Stimulated activated CD4-positive, alpha-beta T cell treated with anti-CD3 and anti-CD28 coated beads, Interleukin-12 subunit alpha, Interleukin-12 subunit beta, amount 100 ng/mL, for 48 hours (primary cell): Measurements from ENCODE around the gene ARMC3.
A peak's percentile ranks its signal among the peaks of the same experiment; 100 is the strongest.

ENCODE experiments used
- DNase-seq, 3 donors: peaks; one replicate each; pipeline ENCODE4 v3.0.0-alpha.2; 2020; ENCODE audit warnings: low read depth in 2 of 3, low spot score in 1 of 3

The ARMC3 gene

DNA sequence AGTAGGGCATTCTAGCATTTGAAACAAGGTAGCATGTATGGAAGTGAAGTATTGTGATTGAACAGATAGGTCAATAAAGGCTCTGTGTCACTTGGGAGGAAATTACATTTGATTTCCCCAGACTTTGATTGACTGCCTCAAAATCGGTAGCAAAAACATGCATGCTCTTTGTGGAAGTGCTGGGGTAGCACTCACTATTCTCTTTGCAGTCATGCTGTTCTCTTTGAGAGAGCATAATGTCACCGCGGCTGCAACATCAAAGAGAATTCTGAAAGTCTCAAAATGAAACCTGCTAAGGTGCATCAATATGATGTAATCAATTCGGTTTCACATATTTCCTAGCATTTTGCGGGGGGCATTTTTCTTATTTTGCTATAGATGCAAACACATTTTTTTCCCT lies 64.2 kb downstream of the ARMC3 start:
- DNase-seq, result peak in 1 of 3 donors; percentile 7

DNA sequence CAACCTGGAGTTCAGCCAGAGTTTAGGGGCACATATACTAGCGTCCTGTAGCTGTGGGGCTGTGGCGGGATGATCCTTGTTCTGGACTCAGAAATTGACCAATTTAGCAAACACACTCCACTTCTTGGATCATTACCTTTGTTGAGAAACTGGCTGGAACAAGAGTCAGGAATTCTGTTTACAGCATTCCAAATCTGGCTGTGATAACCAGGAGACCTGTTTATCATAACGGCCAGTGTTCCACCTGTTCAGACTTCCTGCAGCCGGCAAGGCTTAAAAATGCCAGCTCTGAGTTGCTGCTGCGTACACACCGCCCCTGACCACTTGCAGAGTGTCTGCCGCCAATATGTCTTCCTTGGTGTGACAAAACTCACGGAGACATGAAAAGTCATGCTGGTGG lies 64.8 kb downstream of the ARMC3 start:
- no peak for DNase-seq

DNA sequence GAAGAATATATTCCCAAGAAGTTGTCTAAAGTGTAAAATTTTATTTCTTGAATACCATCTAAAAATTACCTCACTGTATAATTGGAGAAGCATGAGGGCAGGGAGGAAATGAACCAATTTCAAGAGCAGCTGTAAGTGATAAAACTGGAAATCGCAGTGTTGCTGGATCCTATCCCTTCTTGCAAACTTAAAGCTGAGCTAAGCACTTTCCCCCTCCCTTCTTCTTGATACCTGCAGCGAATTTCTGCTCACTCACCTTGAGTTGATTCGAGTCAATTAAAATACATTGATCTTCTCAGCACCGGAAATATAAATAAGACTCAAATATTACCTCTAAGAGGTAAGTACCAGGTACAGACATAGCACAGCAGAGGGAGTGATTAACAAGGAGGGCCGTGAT lies 65.5 kb downstream of the ARMC3 start:
- no peak for DNase-seq

DNA sequence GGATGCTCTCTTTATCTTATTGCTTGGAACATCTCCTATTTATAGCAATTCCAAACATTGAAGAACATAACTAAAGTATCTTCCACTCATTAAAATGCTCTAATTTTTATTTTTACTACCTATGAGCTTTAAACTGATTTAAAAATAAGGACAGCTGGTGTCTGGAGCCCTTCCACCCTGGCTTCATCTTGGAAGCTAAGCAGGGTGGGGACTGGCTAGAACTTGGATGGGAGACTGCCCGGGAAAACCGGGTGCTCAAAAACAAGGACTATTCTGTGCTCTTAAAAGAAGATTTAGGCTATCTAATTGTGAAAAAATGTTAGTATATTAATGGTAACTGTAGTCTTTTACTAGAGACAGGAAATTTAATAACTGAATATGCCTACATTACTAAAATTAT lies 69.2 kb downstream of the ARMC3 start:
- no peak for DNase-seq

- no peak for DNase-seq
These were observed 70.2 kb downstream of the ARMC3 start for GRCh38 chr10:22998091-22998490.

GRCh38 chr10:22999942-23000341 lies 72.1 kb downstream of the ARMC3 start:
- DNase-seq, result no peak

GRCh38 chr10:23001901-23002516 lies 74.2 kb downstream of the ARMC3 start:
- DNase-seq, result no peak

GRCh38 chr10:23005150-23005549 lies 77.3 kb downstream of the ARMC3 start:
- no peak for DNase-seq

DNA sequence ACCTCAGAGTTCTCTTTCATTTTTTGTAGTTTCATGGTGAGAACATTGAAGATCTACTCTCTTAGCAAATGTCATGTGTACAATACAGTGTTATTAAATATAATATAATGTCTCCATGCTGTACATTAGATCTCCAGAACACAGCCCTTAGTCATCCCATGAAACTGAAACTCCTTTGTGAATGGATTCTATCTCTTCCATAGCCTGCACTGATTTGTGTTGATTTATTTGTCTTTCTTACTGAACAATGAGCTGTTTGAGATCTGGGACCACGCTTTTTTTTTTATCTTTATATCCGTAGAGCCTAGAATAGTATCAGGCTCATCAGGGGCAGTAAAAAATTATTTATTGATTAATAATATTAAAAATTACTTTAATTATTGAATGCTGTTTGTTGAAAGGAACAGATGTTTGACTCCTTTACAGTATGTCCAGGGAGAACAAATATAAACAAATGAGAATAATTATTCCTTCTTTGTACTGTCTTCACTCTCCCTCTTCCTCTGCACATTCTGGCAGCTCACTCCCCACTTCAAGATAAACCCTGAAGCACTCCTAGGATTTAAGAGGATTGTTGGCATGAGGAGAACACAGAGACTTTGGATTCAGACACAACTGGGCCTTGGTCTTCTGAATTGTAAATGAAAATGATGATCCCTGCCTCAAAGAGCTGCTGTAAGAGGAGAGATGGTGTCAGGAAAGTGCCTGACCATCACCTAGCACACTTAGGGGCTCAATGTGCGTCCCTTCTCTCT lies 85.9 kb downstream of the ARMC3 start:
- DNase-seq, result no peak

DNA sequence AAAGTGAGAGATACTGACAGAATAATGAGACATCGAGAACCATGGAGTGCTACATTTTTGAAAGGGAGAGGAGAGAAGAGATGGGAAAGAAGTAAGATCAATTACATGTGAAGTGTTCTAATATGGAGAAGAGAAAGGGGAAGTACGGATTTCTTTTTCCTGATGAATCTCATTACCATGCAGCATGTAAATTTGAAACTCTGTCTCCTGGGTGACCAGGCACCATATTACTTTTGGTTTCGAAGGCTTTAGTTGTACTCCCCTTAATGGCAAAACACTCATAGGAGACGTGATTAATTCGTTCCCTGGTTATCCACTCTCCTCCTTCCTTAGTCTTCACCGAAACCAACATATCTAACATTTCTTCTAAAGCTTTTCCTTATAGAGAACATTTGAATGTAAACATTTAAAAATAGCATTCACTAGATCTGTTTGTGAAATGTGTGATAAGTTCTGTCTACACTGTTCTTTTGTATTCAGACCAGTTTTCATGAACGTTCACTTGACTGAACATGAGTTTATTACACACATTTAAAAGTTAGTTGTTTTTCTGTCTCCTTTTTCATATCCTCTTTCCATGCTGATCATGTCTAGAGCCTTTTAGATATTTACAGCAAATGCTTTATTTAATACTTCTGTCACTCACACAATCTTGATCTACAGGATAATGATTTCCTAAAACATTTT lies 87.3 kb downstream of the ARMC3 start:
- no peak for DNase-seq

DNA sequence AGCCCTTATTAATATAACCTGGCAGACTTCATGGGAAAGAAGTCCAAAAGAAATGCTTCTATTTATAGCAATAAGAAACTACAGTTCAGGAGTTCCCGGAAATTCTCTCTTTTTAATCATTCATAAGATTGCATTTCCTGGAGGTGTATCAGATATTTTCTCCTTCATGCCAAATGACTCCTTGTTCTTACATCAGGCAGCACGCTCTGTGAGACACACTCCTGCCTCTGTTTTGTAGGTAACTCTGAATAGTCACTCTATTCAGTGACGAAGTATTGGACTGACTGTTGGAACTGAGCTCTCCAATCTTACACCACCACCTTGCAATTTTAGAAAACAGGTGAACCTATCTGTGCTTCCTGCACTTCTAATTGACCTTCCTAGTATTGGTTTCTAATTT lies 88.8 kb downstream of the ARMC3 start:
- no peak for DNase-seq

- DNase-seq, result no peak
These were observed 91.8 kb downstream of the ARMC3 start for GRCh38 chr10:23019633-23020032.

GRCh38 chr10:23021430-23021829 lies 93.6 kb downstream of the ARMC3 start:
- DNase-seq, result no peak

GRCh38 chr10:23024002-23024401 lies 96.1 kb downstream of the ARMC3 start:
- DNase-seq, result no peak

DNA sequence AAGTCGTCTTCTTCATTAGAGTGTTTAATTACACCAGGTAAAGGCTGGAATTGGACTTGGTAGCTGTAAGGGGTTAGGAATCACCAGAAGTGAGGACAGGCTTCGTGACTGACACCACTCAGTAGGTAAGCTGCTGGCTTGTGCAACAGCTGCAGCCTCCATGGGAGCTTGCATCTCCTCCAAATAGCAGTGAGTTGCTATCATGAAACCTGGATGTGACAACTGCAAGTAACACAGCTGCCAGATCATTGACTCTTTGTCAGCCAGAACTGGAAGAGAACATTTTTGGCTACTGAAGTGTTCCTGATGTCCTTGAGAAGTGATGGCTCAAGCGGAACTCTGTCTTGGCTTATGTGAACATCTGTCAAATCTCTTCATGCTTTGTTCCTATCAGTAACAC lies 103.5 kb downstream of the ARMC3 start:
- DNase-seq, result no peak

DNA sequence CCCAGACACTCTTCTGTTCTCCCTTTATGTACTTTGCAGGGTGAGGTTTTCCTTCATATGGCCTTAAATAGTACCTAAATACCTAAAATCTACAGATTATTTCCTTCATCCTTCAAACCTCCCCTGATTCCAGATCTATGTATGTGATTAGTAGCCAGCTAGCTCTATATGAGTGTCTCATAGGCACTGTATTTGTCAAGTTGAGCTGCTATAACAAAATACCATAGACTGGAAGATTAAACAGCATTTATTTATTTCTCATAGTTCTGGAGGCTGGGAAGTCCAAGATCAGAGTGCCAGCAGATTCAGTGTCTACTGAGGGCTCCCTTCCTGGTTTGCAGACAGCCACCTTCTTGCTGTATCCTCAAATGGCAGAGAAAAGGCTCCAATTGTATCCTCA lies 106.9 kb downstream of the ARMC3 start:
- no peak for DNase-seq

GRCh38 chr10:23035569-23035968 lies 107.7 kb downstream of the ARMC3 start:
- no peak for DNase-seq

- no peak for DNase-seq
These were observed 109.3 kb downstream of the ARMC3 start for GRCh38 chr10:23037152-23037551.

DNA sequence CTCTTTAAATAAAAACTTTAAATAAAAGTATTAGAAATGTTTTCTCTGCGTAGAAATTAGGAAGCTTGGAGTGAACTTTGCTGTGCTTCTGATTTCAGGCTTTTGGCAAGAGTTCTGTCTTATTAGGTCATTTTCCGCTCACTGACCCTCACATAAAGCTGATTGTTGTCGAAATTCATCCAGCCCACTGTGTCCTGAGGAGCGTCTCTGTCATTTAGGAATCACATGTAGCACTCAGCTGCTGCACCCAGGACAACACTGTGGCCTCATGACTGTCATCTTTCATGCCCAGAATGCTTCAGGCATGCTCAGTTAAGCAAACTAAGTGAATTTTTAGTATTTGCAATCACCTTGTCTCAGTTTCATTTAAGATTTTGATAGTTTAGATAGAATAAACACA lies 109.7 kb downstream of the ARMC3 start:
- no peak for DNase-seq

DNA sequence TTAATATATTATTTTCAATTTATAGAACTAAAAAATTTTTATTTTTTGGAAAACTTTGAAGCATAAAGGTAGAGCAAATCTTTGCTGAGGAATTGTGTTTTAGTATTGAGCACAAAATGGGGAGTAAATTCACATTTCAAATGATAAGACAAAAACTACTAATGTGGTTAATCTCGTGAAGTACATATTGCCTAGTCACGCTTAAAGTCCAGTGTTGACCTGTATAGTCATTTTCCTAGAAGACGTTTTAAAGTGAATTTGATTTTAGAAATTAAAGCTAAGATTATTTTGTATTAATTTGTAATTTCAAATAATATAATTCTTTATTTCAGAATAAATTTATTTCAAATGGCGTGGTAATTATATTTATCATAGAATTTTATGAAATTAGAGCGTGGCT lies 110.3 kb downstream of the ARMC3 start:
- no peak for DNase-seq

- no peak for DNase-seq
These were observed 112.1 kb downstream of the ARMC3 start for GRCh38 chr10:23040002-23040401.

DNA sequence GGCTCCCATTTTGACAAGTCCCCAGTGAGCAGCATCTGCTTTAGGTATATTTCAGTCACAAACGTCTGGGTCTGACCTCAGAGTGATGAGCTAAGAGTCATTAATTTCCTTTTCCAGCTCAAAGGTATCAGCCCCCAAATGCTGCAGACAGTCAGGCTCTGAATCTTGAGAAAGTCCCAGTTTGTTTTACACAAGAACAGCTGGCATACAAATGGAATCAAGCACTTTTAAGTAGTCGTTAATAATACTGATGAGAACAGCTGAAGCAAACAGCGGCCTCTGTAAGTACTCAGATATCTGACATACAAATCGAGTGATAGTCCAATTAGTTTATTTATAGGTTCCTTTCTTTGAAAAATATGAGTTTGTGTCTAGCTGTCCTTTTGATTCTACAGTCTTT lies 118.2 kb downstream of the ARMC3 start:
- DNase-seq, result no peak
